ENCODE data around the gene SPATA4.

SPATA4 gene

DNA sequence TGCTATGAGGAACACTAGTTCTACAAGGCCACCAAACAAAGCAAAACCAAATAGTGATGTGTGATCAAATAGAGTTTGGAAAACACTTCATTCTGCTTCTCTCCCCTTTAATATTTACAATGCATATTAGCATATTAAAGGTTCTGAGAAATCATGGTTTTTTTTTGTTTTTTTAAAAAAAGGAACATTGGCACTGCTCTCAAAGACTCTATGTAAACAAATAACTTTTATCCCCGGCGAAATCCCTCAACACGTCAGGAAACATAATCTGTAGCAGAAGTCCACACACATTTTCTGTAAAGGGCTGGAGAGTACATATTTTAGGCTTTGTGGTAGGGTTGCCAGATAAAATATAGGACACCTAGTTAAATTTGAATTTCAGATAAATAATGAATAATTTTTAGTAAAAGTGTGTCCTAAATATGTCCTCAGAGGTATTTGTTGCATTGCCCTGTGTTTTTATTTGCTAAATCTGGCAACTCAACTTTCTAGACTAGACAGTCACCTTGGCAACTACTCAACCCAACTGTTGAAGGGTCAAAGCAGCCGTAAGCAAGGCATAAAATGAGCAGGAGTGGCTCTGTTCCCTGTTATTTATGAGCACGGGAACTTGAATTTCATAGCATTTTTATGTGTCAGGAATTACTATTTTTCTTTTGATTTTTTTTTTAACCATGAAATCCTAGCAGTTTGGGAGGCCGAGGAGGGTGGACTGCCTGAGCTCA lies 8.6 kb downstream of the SPATA4 start:
- Histone ChIP-seq H2AFZ (ENCODE audit: low read depth) (no peak overlapping the region), H3K27me3 (ENCODE audit: insufficient read depth, low read depth) (no peaks in the 10 kb centered on the region), H3K4me3 (IDR thresholded peaks at IDR 0.05; ENCODE audit: insufficient read depth, low read depth, low read length) (no peak overlapping the region)

GRCh38 chr4:176186067-176186466 lies 9.3 kb downstream of the SPATA4 start:
- Histone ChIP-seq H3K4me1 (ENCODE audit: low read depth, poor library complexity, severe bottlenecking) (no peaks in the 10 kb centered on the region), H3K9ac (no peak overlapping the region), H3K27ac (no peak overlapping the region), H3K27me3 (ENCODE audit: insufficient read depth, low read depth) (no peaks in the 10 kb centered on the region), H3K36me3 (ENCODE audit: insufficient read depth) (no peaks in the 10 kb centered on the region), H3K79me2 (ENCODE audit: insufficient read depth, low read depth) (no peaks in the 10 kb centered on the region), H4K20me1 (ENCODE audit: insufficient read depth) (no peaks in the 10 kb centered on the region), H2AFZ (ENCODE audit: low read depth) (no peak overlapping the region), H3K4me2 (no peak overlapping the region), H3K4me3 (IDR thresholded peaks at IDR 0.05; ENCODE audit: insufficient read depth, low read depth, low read length) (no peak overlapping the region)
- TF ChIP-seq CTCF (conservative IDR thresholded peaks at IDR 0.05; ENCODE audit: low read depth, low read length) = no peak

More for the DNA sequence above, 8.6 kb downstream of the SPATA4 start:
- Histone ChIP-seq H4K20me1 (ENCODE audit: insufficient read depth) (no peaks in the 10 kb centered on the region), H3K4me1 (ENCODE audit: low read depth, poor library complexity, severe bottlenecking) (no peaks in the 10 kb centered on the region), H3K79me2 (ENCODE audit: insufficient read depth, low read depth) (no peaks in the 10 kb centered on the region), H3K4me2 (no peak overlapping the region), H3K36me3 (ENCODE audit: insufficient read depth) (no peaks in the 10 kb centered on the region), H3K9ac (no peak overlapping the region), H3K27ac (no peak overlapping the region)
- no peak for TF ChIP-seq CTCF (conservative IDR thresholded peaks at IDR 0.05; ENCODE audit: low read depth, low read length)

GRCh38 chr4:176185051-176185450 lies 10.3 kb downstream of the SPATA4 start:
- no peaks in the 10 kb centered on the region for H3K36me3 ChIP-seq (ENCODE audit: insufficient read depth)
- H3K27me3 ChIP-seq (ENCODE audit: insufficient read depth, low read depth) = no peaks in the 10 kb centered on the region
- H4K20me1 ChIP-seq (ENCODE audit: insufficient read depth) = no peaks in the 10 kb centered on the region
- no peak overlapping the region for H2AFZ ChIP-seq (ENCODE audit: low read depth)
- H3K27ac ChIP-seq = no peak overlapping the region
- H3K4me3 ChIP-seq (IDR thresholded peaks at IDR 0.05; ENCODE audit: insufficient read depth, low read depth, low read length) = no peak overlapping the region
- no peak overlapping the region for H3K4me2 ChIP-seq
- no peak overlapping the region for H3K9ac ChIP-seq
- H3K4me1 ChIP-seq (ENCODE audit: low read depth, poor library complexity, severe bottlenecking) = no peaks in the 10 kb centered on the region
- no peak for TF ChIP-seq CTCF (conservative IDR thresholded peaks at IDR 0.05; ENCODE audit: low read depth, low read length)
- no peaks in the 10 kb centered on the region for H3K79me2 ChIP-seq (ENCODE audit: insufficient read depth, low read depth)

DNA sequence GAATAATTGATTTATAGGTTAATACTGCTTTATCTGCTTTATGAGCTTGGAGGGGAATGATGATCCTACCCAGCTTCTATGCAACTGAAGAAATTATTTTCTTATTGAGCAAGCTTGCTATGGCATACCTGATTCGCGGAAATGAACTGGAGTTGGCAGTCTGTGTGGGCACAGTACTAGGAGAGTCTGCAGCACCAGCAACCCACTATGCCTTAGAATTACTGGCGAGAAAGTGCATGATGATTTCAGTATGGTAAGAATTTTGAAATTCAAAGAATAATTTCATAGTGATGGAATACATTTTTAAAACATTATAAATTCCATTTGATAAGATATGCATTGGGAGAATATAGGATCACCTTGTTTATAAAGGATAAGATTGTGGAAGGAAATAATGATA lies 32.3 kb downstream of the SPATA4 start:
- H4K20me1 ChIP-seq (ENCODE audit: insufficient read depth) = no peaks in the 10 kb centered on the region
- no peak overlapping the region for H3K27ac ChIP-seq
- no peak overlapping the region for H3K4me3 ChIP-seq (IDR thresholded peaks at IDR 0.05; ENCODE audit: insufficient read depth, low read depth, low read length)
- no peaks in the 10 kb centered on the region for H3K4me1 ChIP-seq (ENCODE audit: low read depth, poor library complexity, severe bottlenecking)
- no peak overlapping the region for H2AFZ ChIP-seq (ENCODE audit: low read depth)
- TF ChIP-seq CTCF (conservative IDR thresholded peaks at IDR 0.05; ENCODE audit: low read depth, low read length) = no peak
- no peaks in the 10 kb centered on the region for H3K27me3 ChIP-seq (ENCODE audit: insufficient read depth, low read depth)
- no peaks in the 10 kb centered on the region for H3K36me3 ChIP-seq (ENCODE audit: insufficient read depth)
- H3K9ac ChIP-seq = no peak overlapping the region
- H3K4me2 ChIP-seq = no peak overlapping the region
- H3K79me2 ChIP-seq (ENCODE audit: insufficient read depth, low read depth) = no peaks in the 10 kb centered on the region

Measured in KMS-11 (cell line).